Measurements from ENCODE around the gene SCAMP4. TPM values are rescaled to one million over a fixed set of nuclear protein-coding genes. Genes with fewer than 3 reads are reported as not detected.
"Not testable (repeated sequence)": the region's sequence is repeated elsewhere in the genome, so short reads cannot be mapped to it uniquely, and the experiment has no call there.

The SCAMP4 gene
- total RNA-seq, 3 donors from 2014 or later = 57.2 to 61.3 (median 59.8) TPM

- peak; percentile 33 for ATAC-seq
- Histone ChIP-seq H3K4me3 (peak overlapping the region; percentile 69), H3K9me3 (no peaks in the 10 kb centered on the region), H3K4me1 (ENCODE audit: low read depth) (peaks cover 19% of the 10 kb centered on the region), H3K36me3 (ENCODE audit: low read depth) (no peaks in the 10 kb centered on the region)
- intact Hi-C loops (cut with DNase I, micrococcal nuclease) = no loop called here
- no peak for TF ChIP-seq CTCF (IDR thresholded peaks at IDR 0.05)
- DNase-seq = peak in 1 of 3 donors; percentile 63
These were observed 20.4 kb upstream of the SCAMP4 start for GRCh38 chr19:1884719-1885334.

- H3K4me3 ChIP-seq = peak within 1 kb of the TSS; percentile 69
- H3K9me3 ChIP-seq; H3K36me3 ChIP-seq (ENCODE audit: low read depth); intact Hi-C loops (cut with DNase I, micrococcal nuclease): not testable (repeated sequence)
- H3K4me1 ChIP-seq (ENCODE audit: low read depth) = peaks cover 19% of the 10 kb centered on the region
- DNase-seq (peak; percentile 96 to 98 (median 98)), ATAC-seq (peak; percentile 95)
These were observed 19.6 kb upstream of the SCAMP4 start, which contains the start of gene ABHD17A for GRCh38 chr19:1885398-1886119. ABHD17A (minus strand) TSS chr19:1885496; CDS start chr19:1881566, 3,930 bp downstream.

DNA sequence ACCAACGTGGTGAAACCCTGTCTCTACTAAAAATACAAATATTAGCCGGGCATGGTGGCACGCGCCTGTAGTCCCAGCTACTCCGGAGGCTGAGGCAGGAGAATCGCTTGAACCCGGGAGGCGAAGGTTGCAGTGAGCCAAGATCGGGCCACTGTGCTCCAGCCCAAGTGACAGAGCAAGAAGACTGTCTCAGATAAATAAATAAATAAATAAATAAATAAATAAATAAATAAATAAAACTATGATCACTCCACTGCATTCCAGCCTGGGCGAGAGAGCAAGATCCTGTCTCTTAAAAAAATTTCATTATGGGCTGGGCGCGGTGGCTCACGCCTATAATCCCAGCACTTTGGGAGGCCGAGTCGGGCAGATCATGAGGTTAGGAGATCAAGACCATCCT, 18.8 kb upstream of the SCAMP4 start:
- H3K36me3 ChIP-seq (ENCODE audit: low read depth); H3K9me3 ChIP-seq; H3K4me3 ChIP-seq; intact Hi-C loops (cut with DNase I, micrococcal nuclease); DNase-seq; ATAC-seq: not testable (repeated sequence)
- H3K4me1 ChIP-seq (ENCODE audit: low read depth) = peaks cover 17% of the 10 kb centered on the region

DNA sequence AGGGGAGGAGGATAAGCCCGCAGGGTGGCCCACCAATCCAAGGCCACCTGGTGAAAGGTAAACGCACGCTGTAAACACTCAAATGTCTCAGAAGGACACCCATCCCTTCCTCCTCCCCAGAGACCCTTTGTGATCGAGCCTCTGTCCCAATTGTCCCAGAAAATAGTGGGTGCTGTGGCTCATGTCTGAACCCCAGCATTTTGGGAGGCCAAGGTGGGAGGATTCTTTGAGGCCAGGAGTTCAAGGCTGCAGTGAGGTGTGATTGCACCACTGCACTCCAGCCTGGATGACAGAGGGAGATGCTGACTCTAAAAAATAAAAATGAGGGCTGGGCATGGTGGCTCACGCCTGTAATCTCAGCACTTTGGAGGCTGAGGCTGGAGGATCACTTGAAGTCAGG, 16.8 kb upstream of the SCAMP4 start:
- no peak for TF ChIP-seq CTCF (IDR thresholded peaks at IDR 0.05)
- no peaks in the 10 kb centered on the region for H3K9me3 ChIP-seq
- H3K36me3 ChIP-seq (ENCODE audit: low read depth) = no peaks in the 10 kb centered on the region
- H3K4me3 ChIP-seq = no peak overlapping the region
- no peak for ATAC-seq
- H3K4me1 ChIP-seq (ENCODE audit: low read depth) = peaks cover 12% of the 10 kb centered on the region
- DNase-seq = no peak
- intact Hi-C loops (cut with DNase I, micrococcal nuclease) = no loop called here

DNA sequence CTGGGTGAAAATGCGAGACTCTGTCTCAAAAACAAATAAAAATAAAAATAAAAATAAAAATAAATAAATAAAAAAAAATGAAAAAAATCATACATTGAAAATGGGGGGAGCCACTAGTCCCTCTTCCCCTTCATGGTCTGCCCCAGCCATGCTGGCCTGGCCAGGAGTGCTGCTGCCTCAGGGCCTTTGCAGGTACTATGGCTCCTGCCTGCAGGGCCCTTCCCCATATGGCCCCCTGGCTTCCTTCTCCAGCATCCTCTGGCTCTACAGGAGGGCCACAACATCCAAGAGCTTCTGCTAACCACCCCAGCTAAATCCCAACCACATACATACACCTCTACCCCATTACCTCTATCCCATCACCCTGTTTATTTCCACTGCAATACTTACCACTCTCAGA, 15.3 kb upstream of the SCAMP4 start:
- intact Hi-C loops (cut with DNase I, micrococcal nuclease) = no loop called here
- no peak for DNase-seq
- Histone ChIP-seq H3K4me3 (no peak overlapping the region), H3K4me1 (ENCODE audit: low read depth) (no peaks in the 10 kb centered on the region), H3K9me3 (no peaks in the 10 kb centered on the region), H3K36me3 (ENCODE audit: low read depth) (no peaks in the 10 kb centered on the region)
- TF ChIP-seq CTCF (IDR thresholded peaks at IDR 0.05) = no peak
- ATAC-seq = no peak

DNA sequence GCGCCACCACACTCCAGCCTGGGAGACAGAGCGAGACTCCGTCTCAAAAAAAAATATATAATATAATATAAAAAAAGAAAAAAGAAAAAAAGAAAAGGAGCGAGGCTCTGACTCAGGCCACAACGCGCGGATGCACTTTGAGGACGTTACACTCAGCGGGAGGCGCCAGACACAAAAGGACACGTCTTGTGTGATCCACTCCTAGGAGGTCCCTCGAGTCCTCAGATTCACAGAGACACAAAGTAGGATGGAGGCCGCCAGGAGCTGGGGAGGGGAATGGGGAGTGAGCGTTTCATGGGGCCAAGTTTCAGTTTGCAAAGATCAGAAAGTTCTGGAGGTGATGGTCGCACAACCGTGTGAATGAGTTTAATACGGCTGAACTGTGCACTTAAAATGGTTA, 11.4 kb upstream of the SCAMP4 start:
- TF ChIP-seq CTCF (IDR thresholded peaks at IDR 0.05) = no peak
- ATAC-seq = no peak
- no peaks in the 10 kb centered on the region for H3K9me3 ChIP-seq
- intact Hi-C loops (cut with DNase I, micrococcal nuclease) = no loop called here
- no peaks in the 10 kb centered on the region for H3K36me3 ChIP-seq (ENCODE audit: low read depth)
- H3K4me1 ChIP-seq (ENCODE audit: low read depth) = peaks cover 2% of the 10 kb centered on the region
- no peak overlapping the region for H3K4me3 ChIP-seq
- no peak for DNase-seq

All from mucosa of descending colon (tissue), 3 donors.